22Rv1 (cell line): ENCODE data around the gene KCND2.
"Not testable (repeated sequence)": the region's sequence is repeated elsewhere in the genome, so short reads cannot be mapped to it uniquely, and the experiment has no call there.

Source experiments
- CTCF ChIP-seq: fragments of 450-650 bp; IDR thresholded peaks from 2 replicates; pipeline ENCODE4 v1.5.1; 2017; ENCODE audit warnings: mild to moderate bottlenecking
- ZFX ChIP-seq: fragments of 450-650 bp; IDR thresholded peaks from 2 replicates; pipeline ENCODE4 v1.6.1; 2017; ENCODE audit warnings: antibody characterized with exemption, borderline replicate concordance

GRCh38 chr7:120702408-120702807, 429.4 kb downstream of the KCND2 start:
- not testable (repeated sequence) for TF ChIP-seq CTCF, ZFX
